Panc1 (cell line): ENCODE results near the gene CAPN3. TPM values are rescaled to one million over a fixed set of nuclear protein-coding genes. Genes with fewer than 3 reads are reported as not detected.
"Not testable (repeated sequence)": the region's sequence is repeated elsewhere in the genome, so short reads cannot be mapped to it uniquely, and the experiment has no call there.

ENCODE experiments used
- ATAC-seq: fragments of 200-7000 bp; cut with Tn5 transposase; 2 replicates; pipeline ENCODE4 v1.9.1; 2020; ENCODE audit warnings: mild to moderate bottlenecking, moderate library complexity
- BruUV-seq: library from RNA; stranded (reverse); fragments of 400-500 nt; replicated peaks from 2 replicates; lab custom pipeline; 2021; lab: Mats Ljungman, UMichigan
- CTCF ChIA-PET: fragments of 300-600 bp; sonication (Branson Sonifier 250); formaldehyde crosslinking; loops from one replicate; lab custom pipeline; 2022; ENCODE audit warnings: antibody characterized with exemption; lab: Charles Lee
- POLR2A ChIA-PET: fragments of 300-600 bp; sonication (Branson Sonifier 250); formaldehyde crosslinking; loops from one replicate; lab custom pipeline; 2022; ENCODE audit warnings: antibody characterized with exemption; lab: Charles Lee
- DNase-seq: peaks from one replicate; pipeline ENCODE4 v3.0.0-alpha.2; 2010; ENCODE audit warnings: low read depth, low spot score
- H3K27ac ChIP-seq: 2 replicates; pipeline ENCODE4 v1.5.1; 2011; ENCODE audit warnings: mild to moderate bottlenecking, low read length, inconsistent platforms
- H3K27me3 ChIP-seq: fragments of 200-500 bp; sonication (Bioruptor generic); 2 replicates; pipeline ENCODE4 v1.6.0; 2014; ENCODE audit warnings: low read length, inconsistent platforms; ENCODE audit not compliant: control insufficient read depth, insufficient read depth
- H3K36me3 ChIP-seq: fragments of 200-500 bp; sonication (Bioruptor generic); 2 replicates; pipeline ENCODE4 v1.5.1; 2014; ENCODE audit warnings: inconsistent platforms, mild to moderate bottlenecking, low read length, moderate library complexity; ENCODE audit not compliant: control insufficient read depth, insufficient read depth
- H3K4me1 ChIP-seq: 2 replicates; pipeline ENCODE4 v1.5.1; 2011; ENCODE audit warnings: inconsistent platforms, mild to moderate bottlenecking, low read length, moderate library complexity; ENCODE audit not compliant: control insufficient read depth, insufficient read depth
- H3K4me3 ChIP-seq, 2 experiments: 2 replicates each; pipeline ENCODE4 v1.5.1; 2011 to 2012; ENCODE audit warnings: low read depth in 2 of 2, low read length in 2 of 2, mild to moderate bottlenecking in 2 of 2, inconsistent platforms in 1 of 2, moderate library complexity in 1 of 2
- H3K9me3 ChIP-seq: fragments of 200-500 bp; sonication (Bioruptor generic); 2 replicates; pipeline ENCODE4 v1.5.1; 2014; ENCODE audit warnings: low read depth, mild to moderate bottlenecking, inconsistent platforms, low read length, moderate library complexity; ENCODE audit not compliant: control insufficient read depth, insufficient read depth
- POLR2AphosphoS5 ChIP-seq: IDR thresholded peaks from 2 replicates; pipeline ENCODE4 v1.6.1; 2012; ENCODE audit warnings: mild to moderate bottlenecking, low read depth, low read length, moderate library complexity
- SIN3A ChIP-seq: IDR thresholded peaks from 2 replicates; pipeline ENCODE4 v1.6.1; 2012; ENCODE audit warnings: low read depth, mild to moderate bottlenecking, low read length, moderate library complexity, borderline replicate concordance; ENCODE audit not compliant: insufficient read depth
- TCF7L2 ChIP-seq: IDR thresholded peaks from 2 replicates; pipeline ENCODE4 v1.6.1; 2011; ENCODE audit warnings: mild to moderate bottlenecking, low read depth, low read length, inconsistent platforms
- in situ Hi-C: cut with HindIII; loops from 2 replicates; pipeline ENCODE4 v1.10.0; 2016; ENCODE audit warnings: low sequenced_read_pairs, low pct_unique_long_range_greater_than_20kb
- intact Hi-C: fragments of 100-400 bp; cut with micrococcal nuclease; formaldehyde crosslinking; loops from one replicate; pipeline ENCODE4 v1.10.0; 2022; ENCODE audit not compliant: unreplicated experiment
- total RNA-seq: library from RNA; stranded (reverse); gene quantifications from one replicate; pipeline ENCODE4 v1.2.1, GENCODE V29; 2021; ENCODE audit not compliant: unreplicated experiment
- TF ChIP-seq, protein P1 (sequence below), 2 experiments: IDR thresholded peaks; 2 replicates each; pipeline ENCODE4 v1.6.1; 2011 to 2012; ENCODE audit warnings: low read depth in 2 of 2, control low read depth in 1 of 2, low read length in 1 of 2, mild to moderate bottlenecking in 1 of 2, moderate library complexity in 1 of 2; ENCODE audit not compliant: insufficient read depth in 1 of 2
- TF ChIP-seq, protein P2 (sequence below): fragments of 450-650 bp; IDR thresholded peaks from 2 replicates; pipeline ENCODE4 v1.5.1; 2017; ENCODE audit warnings: mild to moderate bottlenecking

The CAPN3 gene
- total RNA-seq, 1 experiment from 2014 or later: 0.31 TPM

DNA sequence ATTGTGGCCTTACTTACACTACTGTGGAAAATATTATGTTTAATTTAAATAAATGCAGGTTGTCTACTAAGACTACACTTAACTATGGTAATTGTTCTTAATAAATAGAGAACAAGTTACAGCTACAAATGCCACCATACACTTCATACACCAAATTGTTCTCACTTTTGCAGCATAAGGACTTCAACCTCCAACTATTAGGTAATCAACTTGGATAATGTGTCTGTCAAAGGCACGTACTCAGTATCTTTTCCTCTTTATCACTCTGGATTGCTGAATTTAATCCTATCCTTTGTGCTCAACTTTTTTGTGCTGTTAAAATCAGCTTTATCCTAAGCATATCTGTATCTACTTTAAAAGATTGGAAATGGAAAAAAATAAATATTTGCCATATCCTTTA, 44.5 kb upstream of the CAPN3 start:
- ChIA-PET CTCF (no interaction called here), POLR2A (no interaction called here)
- no peaks in the 10 kb centered on the region for H3K36me3 ChIP-seq
- DNase-seq (no peak), ATAC-seq (no peak)
- no peak overlapping the region for H3K4me3 ChIP-seq
- in situ Hi-C loops (no loop called here), intact Hi-C loops (no loop called here)
- H3K9me3 ChIP-seq: no peaks in the 10 kb centered on the region
- no TSS peak for BruUV-seq
- no peaks in the 10 kb centered on the region for H3K4me1 ChIP-seq
- H3K27ac ChIP-seq: no peak overlapping the region
- TF ChIP-seq POLR2AphosphoS5: no peak
- no peak for TF ChIP-seq TCF7L2
- TF ChIP-seq, protein P1, sequence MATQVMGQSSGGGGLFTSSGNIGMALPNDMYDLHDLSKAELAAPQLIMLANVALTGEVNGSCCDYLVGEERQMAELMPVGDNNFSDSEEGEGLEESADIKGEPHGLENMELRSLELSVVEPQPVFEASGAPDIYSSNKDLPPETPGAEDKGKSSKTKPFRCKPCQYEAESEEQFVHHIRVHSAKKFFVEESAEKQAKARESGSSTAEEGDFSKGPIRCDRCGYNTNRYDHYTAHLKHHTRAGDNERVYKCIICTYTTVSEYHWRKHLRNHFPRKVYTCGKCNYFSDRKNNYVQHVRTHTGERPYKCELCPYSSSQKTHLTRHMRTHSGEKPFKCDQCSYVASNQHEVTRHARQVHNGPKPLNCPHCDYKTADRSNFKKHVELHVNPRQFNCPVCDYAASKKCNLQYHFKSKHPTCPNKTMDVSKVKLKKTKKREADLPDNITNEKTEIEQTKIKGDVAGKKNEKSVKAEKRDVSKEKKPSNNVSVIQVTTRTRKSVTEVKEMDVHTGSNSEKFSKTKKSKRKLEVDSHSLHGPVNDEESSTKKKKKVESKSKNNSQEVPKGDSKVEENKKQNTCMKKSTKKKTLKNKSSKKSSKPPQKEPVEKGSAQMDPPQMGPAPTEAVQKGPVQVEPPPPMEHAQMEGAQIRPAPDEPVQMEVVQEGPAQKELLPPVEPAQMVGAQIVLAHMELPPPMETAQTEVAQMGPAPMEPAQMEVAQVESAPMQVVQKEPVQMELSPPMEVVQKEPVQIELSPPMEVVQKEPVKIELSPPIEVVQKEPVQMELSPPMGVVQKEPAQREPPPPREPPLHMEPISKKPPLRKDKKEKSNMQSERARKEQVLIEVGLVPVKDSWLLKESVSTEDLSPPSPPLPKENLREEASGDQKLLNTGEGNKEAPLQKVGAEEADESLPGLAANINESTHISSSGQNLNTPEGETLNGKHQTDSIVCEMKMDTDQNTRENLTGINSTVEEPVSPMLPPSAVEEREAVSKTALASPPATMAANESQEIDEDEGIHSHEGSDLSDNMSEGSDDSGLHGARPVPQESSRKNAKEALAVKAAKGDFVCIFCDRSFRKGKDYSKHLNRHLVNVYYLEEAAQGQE (IDR thresholded peaks at IDR 0.05; ENCODE audit: insufficient read depth in 1 of 2, low read depth in 2 of 2, low read length in 1 of 2): no peak
- no peak for TF ChIP-seq SIN3A
- TF ChIP-seq, protein P2, sequence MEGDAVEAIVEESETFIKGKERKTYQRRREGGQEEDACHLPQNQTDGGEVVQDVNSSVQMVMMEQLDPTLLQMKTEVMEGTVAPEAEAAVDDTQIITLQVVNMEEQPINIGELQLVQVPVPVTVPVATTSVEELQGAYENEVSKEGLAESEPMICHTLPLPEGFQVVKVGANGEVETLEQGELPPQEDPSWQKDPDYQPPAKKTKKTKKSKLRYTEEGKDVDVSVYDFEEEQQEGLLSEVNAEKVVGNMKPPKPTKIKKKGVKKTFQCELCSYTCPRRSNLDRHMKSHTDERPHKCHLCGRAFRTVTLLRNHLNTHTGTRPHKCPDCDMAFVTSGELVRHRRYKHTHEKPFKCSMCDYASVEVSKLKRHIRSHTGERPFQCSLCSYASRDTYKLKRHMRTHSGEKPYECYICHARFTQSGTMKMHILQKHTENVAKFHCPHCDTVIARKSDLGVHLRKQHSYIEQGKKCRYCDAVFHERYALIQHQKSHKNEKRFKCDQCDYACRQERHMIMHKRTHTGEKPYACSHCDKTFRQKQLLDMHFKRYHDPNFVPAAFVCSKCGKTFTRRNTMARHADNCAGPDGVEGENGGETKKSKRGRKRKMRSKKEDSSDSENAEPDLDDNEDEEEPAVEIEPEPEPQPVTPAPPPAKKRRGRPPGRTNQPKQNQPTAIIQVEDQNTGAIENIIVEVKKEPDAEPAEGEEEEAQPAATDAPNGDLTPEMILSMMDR: no peak
- H3K27me3 ChIP-seq: no peaks in the 10 kb centered on the region

DNA sequence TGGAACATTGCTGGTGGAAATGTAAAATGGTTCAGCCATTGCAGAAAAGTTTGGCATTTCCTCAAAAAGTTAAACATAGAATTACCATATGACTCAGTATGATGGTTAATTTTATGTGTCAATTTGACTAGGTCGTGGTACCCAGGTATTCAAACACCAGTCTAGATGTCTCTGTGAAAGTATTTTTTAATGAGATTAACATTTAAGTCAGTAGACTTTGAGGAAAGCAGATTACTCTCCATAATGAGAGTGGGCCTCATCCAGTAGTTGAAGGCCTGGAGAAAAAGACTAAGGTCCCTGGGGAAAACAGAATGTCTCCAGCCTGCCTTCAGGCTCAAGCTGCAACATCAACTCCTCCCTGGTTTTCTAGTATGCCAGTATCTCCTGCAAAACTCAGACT, 43.8 kb upstream of the CAPN3 start:
- Histone ChIP-seq H3K4me3 (no peak overlapping the region), H3K9me3 (no peaks in the 10 kb centered on the region), H3K36me3 (no peaks in the 10 kb centered on the region), H3K4me1 (no peaks in the 10 kb centered on the region), H3K27ac (no peak overlapping the region), H3K27me3 (no peaks in the 10 kb centered on the region)
- in situ Hi-C loops (no loop called here), intact Hi-C loops (no loop called here)
- DNase-seq (no peak), ATAC-seq (no peak)
- TF ChIP-seq TCF7L2: no peak
- TF ChIP-seq, protein P2: no peak
- TF ChIP-seq SIN3A: no peak
- no peak for TF ChIP-seq POLR2AphosphoS5
- TF ChIP-seq, protein P1 (IDR thresholded peaks at IDR 0.05; ENCODE audit: insufficient read depth in 1 of 2, low read depth in 2 of 2, low read length in 1 of 2): no peak
- CTCF ChIA-PET: no interaction called here
- POLR2A ChIA-PET: no interaction called here
- BruUV-seq: no TSS peak

DNA sequence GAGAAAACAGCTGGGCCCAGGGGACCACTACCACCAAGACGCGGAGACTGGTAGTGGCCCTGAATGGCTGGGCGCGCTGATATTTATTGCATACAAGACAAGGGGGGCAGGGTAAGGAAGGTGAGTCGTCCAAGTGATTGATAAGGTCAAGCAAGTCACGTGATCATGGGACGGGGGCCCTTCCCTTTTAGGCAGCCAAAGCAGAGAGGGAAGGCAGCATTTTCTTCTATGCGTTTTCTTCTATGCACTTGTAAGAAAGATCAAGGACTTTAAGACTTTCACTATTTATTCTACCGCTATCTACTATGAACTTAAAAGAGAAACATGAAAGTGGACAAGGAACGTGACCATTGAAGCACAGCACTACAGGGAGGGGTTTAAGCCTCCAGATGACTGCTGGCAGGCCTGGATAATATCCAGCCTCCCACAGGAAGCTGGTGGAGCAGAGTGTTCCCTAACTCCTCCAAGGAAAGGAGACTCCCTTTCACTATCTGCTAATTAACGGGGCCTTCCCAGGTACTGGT, 43.0 kb upstream of the CAPN3 start:
- DNase-seq, POLR2A ChIA-PET, H3K27ac ChIP-seq, H3K36me3 ChIP-seq, in situ Hi-C loops, H3K4me3 ChIP-seq, CTCF ChIA-PET, intact Hi-C loops, BruUV-seq, H3K4me1 ChIP-seq, H3K27me3 ChIP-seq, H3K9me3 ChIP-seq, ATAC-seq: not testable (repeated sequence)
